Smooth muscle cell (in vitro differentiated cells): Measurements from ENCODE around the gene MIGA1. TPM values are rescaled to one million over a fixed set of nuclear protein-coding genes. Genes with fewer than 3 reads are reported as not detected.

Experiments used
- polyA plus RNA-seq: library from polyadenylated mRNA; unstranded; fragments of >200 nt; fragmentation: Nextera tagmentation; extraction: Ambion mirVana; gene quantifications from 2 replicates; pipeline ENCODE4 v1.2.1, GENCODE V29; 2016
- total RNA-seq: library from RNA; depleted of rRNA; stranded (reverse); fragments of >200 nt; gene quantifications from 2 replicates; pipeline ENCODE4 v1.2.3, GENCODE V29; 2014

MIGA1 gene
- total and polyA plus RNA-seq, 2 experiments from 2014 or later = 6.6 to 22.7 TPM

Other genes with a start within 250 kb of the MIGA1 start
- 52.8 and 89.7 TPM in 2 replicates for gene ZZZ3, start 97.0 kb upstream of the MIGA1 start, total RNA-seq
- gene ZZZ3, start 97.0 kb upstream of the MIGA1 start, polyA plus RNA-seq = 21.8 and 25.9 TPM in 2 replicates
- 41.3 and 60.8 TPM in 2 replicates for gene USP33, start 19.8 kb upstream of the MIGA1 start, total RNA-seq
- gene USP33, start 19.8 kb upstream of the MIGA1 start, polyA plus RNA-seq = 26.4 and 28.8 TPM in 2 replicates
- gene NEXN, start 109.0 kb downstream of the MIGA1 start, total RNA-seq = 12.5 and 16.8 TPM in 2 replicates
- gene NEXN, start 109.0 kb downstream of the MIGA1 start, polyA plus RNA-seq = 20.2 and 28.6 TPM in 2 replicates
- gene FUBP1, start 199.4 kb downstream of the MIGA1 start, total RNA-seq = 144 and 166 TPM in 2 replicates
- gene FUBP1, start 199.4 kb downstream of the MIGA1 start, polyA plus RNA-seq = 50.5 and 60.4 TPM in 2 replicates
- 48.9 and 92.8 TPM in 2 replicates for gene DNAJB4, start 225.3 kb downstream of the MIGA1 start, total RNA-seq
- 31.5 and 43.4 TPM in 2 replicates for gene DNAJB4, start 225.3 kb downstream of the MIGA1 start, polyA plus RNA-seq